ENCODE data around the gene LOXL3. TPM values are rescaled to one million over a fixed set of nuclear protein-coding genes. Genes with fewer than 3 reads are reported as not detected.
A peak's percentile ranks its signal among the peaks of the same experiment; 100 is the strongest.

Gene LOXL3
- total RNA-seq, 4 donors from 2014 or later = 5.0 to 16.2 (median 13.5) TPM

DNA sequence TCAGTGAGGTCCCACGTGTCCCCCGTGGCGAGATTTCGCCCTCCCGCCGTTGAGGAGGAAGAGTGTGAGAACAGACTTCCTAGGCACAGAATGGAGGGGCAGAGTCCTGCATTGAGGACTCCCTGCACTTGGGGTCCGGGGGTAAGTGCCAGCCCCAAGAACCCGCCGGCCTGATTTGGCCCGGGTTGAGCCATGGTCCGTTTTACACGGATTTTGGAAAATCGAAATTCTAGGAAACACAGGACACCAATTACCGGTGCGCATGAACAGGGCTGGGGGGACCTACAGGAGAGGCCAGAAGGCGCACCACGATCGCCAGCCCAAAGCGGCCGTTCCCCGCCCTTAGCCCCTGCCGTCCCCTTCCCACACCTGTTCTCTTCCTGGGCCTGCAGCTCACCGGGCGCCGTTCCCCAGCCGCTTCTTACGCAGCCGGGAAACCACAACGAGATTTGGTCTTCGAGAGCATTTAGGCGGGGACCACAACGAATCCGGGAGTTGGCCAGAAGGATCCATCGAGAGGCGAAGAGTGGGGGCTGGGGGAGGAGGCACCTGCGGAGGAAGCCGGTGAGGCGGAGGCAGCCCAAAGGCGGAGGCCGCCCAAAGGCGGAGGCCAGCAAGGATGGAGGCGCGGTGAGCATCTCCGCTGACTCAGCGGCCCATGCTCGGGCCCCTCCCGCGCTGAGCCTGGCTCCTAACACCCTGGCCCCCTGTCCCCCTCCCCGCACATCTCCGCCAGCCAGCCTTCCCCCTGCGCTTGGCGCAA is 40.0 kb downstream of the LOXL3 start:
- no peak for DNase-seq (ENCODE audit: low spot score in 2 of 2)
- H3K9me3 ChIP-seq = no peaks in the 10 kb centered on the region
- no peak overlapping the region for H3K27ac ChIP-seq
- peaks cover 0 to 30% (median 22%) of the 10 kb centered on the region in 4 donors for H3K4me1 ChIP-seq
- WGBS, 2 donors = 6 to 8% methylated on average over 37 to 39 of the region's 52 CpGs
- no peak for TF ChIP-seq CTCF (IDR thresholded peaks at IDR 0.05)
- TF ChIP-seq EP300 (IDR thresholded peaks at IDR 0.05) = peak in 1 of 2 donors; percentile 85
- TF ChIP-seq POLR2A (IDR thresholded peaks at IDR 0.05) = no peak
- no peaks in the 10 kb centered on the region for H3K36me3 ChIP-seq
- H3K4me3 ChIP-seq = no peak overlapping the region
- H3K27me3 ChIP-seq = peaks cover 0 to 85% of the 10 kb centered on the region in 2 donors

GRCh38 chr2:74512744-74513604 is 40.8 kb downstream of the LOXL3 start:
- no peaks in the 10 kb centered on the region for H3K36me3 ChIP-seq
- TF ChIP-seq POLR2A (IDR thresholded peaks at IDR 0.05) (no peak), EP300 (IDR thresholded peaks at IDR 0.05) (no peak), CTCF (IDR thresholded peaks at IDR 0.05) (no peak)
- no peak for DNase-seq (ENCODE audit: low spot score in 2 of 2)
- 6 to 8% methylated on average over 16 to 35 of the region's 36 CpGs for WGBS, 2 donors
- peaks cover 0 to 35% (median 24%) of the 10 kb centered on the region in 4 donors for H3K4me1 ChIP-seq
- no peak overlapping the region for H3K4me3 ChIP-seq
- no peaks in the 10 kb centered on the region for H3K9me3 ChIP-seq
- no peak overlapping the region for H3K27ac ChIP-seq
- H3K27me3 ChIP-seq = peaks cover 0 to 77% of the 10 kb centered on the region in 2 donors

DNA sequence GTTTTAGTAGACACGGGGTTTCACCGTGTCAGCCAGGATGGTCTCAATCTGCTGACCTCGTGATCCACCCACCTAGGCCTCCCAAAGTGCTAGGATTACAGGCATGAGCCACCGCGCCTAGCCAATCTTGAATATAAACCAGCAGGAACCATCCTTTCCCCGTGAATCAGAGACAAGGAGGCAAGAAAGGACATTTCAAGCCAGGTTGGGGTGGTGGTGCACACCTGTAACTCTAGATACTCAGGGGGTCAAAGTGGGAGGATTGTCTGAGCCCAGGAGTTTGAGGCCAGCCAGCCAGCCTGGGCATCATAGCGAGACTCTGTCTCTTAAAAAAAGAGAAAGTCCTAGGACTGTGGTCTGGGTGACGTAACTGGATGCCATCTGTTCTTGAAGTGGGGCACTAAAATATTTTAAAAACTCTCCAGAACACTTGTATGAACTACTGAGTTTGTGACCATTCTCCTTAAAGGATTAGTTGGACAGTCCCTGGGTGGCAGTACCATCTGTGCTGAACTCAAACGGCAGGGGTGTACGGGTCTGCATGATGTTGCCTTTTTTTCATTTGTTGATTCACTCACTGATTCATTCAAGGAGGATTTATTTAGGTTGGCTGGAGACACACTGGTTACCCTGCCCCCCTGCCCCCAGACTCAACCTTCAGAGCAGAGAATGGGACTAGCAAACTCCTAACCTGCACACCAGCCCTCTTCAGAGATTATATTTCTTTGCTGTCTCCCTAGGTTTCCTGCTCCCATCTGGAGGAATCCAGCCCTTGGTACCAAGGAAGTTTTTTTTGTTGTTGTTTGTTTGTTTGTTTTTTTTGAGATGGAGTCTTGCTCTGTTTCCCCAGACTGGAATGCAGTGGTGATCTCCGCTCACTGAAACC is 42.4 kb downstream of the LOXL3 start:
- WGBS, 2 donors = 37 to 43% methylated on average over 11 of the region's 11 CpGs
- no peak for DNase-seq (ENCODE audit: low spot score in 2 of 2)
- H3K27ac ChIP-seq = no peak overlapping the region
- peaks cover 0 to 60% of the 10 kb centered on the region in 2 donors for H3K27me3 ChIP-seq
- no peak overlapping the region for H3K4me3 ChIP-seq
- H3K4me1 ChIP-seq = peaks cover 0 to 39% (median 30%) of the 10 kb centered on the region in 4 donors
- TF ChIP-seq CTCF (IDR thresholded peaks at IDR 0.05) = no peak
- no peak for TF ChIP-seq POLR2A (IDR thresholded peaks at IDR 0.05)
- TF ChIP-seq EP300 (IDR thresholded peaks at IDR 0.05) = no peak
- peaks cover 0 to 2% (median 0%) of the 10 kb centered on the region in 3 donors for H3K36me3 ChIP-seq
- no peaks in the 10 kb centered on the region for H3K9me3 ChIP-seq

GRCh38 chr2:74510272-74510671 is 43.5 kb downstream of the LOXL3 start:
- DNase-seq (ENCODE audit: low spot score in 2 of 2) = no peak
- Histone ChIP-seq H3K9me3 (no peaks in the 10 kb centered on the region), H3K4me1 (peaks cover 0 to 39% (median 33%) of the 10 kb centered on the region in 4 donors), H3K36me3 (peaks cover 0 to 13% (median 0%) of the 10 kb centered on the region in 3 donors), H3K27ac (no peak overlapping the region), H3K27me3 (peaks cover 0 to 50% of the 10 kb centered on the region in 2 donors), H3K4me3 (no peak overlapping the region)
- WGBS, 2 donors = 78 to 79% methylated on average over 4 of the region's 4 CpGs
- TF ChIP-seq POLR2A (IDR thresholded peaks at IDR 0.05) (no peak), CTCF (IDR thresholded peaks at IDR 0.05) (no peak), EP300 (IDR thresholded peaks at IDR 0.05) (no peak)

All from tibial nerve (tissue), 4 donors.